SIG-M5 treated with dmso at 0.1 percent for 504 hours (cell line): ENCODE data around the gene DDR1.

ENCODE experiments used
- DNase-seq: peaks from one replicate; lab custom pipeline; 2025; ENCODE audit not compliant: unreplicated experiment; lab: John Stamatoyannopoulos, UW

The DDR1 gene

GRCh38 chr6:30942338-30943060 is 58.2 kb downstream of the DDR1 start:
- DNase-seq = peak; percentile 16

DNA sequence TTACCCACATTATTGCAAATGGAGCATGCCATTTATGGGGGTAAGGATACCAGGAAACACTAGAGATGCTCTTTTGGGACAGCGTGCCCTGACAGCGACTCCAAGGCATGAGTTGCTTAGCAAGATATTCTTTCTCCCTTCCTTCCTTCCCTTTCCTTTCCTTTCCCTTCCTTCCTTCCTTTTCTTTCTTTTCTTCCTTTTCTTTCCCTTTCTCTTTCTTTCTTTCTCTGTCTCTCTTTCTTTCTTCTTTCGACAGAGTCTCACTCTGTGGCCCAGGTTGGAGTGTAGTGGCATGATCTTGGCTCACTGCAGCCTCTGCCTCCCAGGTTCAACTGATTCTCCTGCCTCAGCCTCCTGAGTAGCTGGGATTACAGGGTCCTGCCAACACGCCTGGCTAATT is 59.7 kb downstream of the DDR1 start:
- no peak for DNase-seq

DNA sequence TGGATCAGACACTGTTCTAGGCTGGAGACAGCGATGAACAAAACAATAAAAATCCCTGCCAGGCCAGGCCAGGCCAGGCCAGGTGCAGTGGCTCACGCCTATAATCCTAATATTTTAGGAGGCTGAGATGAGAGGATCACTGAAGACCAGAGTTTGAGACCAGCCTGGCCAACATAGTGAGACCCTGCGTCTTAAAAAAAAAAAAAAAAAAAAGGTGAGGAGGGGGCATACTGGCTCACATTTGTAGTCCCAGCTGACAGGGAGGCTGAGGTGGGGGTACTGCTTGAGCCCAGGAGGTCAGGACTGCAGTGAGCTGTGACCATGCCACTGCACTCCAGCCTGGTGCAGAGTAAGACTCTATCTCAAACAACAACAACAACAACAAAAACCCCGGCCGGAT is 61.0 kb downstream of the DDR1 start:
- DNase-seq = no peak

GRCh38 chr6:30947231-30947630 is 62.9 kb downstream of the DDR1 start:
- DNase-seq = no peak

DNA sequence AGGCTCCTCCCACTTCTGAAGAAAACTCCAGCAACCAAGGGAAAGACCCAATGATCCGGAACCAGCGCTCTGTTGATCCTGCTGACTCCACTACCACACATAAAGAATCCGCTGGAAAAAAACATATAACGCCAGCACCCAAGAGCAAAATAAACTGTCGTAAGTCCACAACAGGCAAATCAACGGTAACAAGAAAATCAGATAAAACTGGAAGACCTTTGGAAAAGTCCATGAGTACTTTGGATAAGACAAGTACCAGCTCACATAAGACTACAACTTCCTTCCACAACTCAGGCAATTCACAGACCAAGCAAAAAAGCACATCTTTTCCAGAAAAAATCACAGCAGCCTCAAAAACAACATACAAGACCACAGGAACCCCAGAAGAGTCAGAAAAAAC is 64.5 kb downstream of the DDR1 start:
- DNase-seq = no peak
